K562 (cell line): ENCODE data around the gene SERTAD1. TPM values are rescaled to one million over a fixed set of nuclear protein-coding genes. Genes with fewer than 3 reads are reported as not detected.

Experiments
- BCL6 ChIP-seq: fragments of 250-450 bp; sonication (Bioruptor Pico); IDR thresholded peaks from 2 replicates; pipeline ENCODE4 v1.4.0; 2020
- CBFA2T2 ChIP-seq: fragments of 450-650 bp; conservative IDR thresholded peaks from 2 replicates; pipeline ENCODE4 v1.6.1; 2017; ENCODE audit warnings: mild to moderate bottlenecking
- CHD4 ChIP-seq: fragments of 200-600 bp; sonication (generic); IDR thresholded peaks from 3 replicates; pipeline ENCODE4 v1.6.1; 2012; ENCODE audit warnings: low read depth, mild to moderate bottlenecking, mixed read lengths, low read length, inconsistent platforms; ENCODE audit not compliant: insufficient read depth, insufficient replicate concordance, poor library complexity, severe bottlenecking
- DMBX1 ChIP-seq: fragments of 250-450 bp; sonication (Bioruptor Pico); IDR thresholded peaks from 2 replicates; pipeline ENCODE4 v1.8.0; 2022; ENCODE audit warnings: inconsistent platforms, mild to moderate bottlenecking, moderate library complexity, borderline replicate concordance
- EHMT2 ChIP-seq: fragments of 450-650 bp; IDR thresholded peaks from 2 replicates; pipeline ENCODE4 v1.6.1; 2018; ENCODE audit warnings: antibody characterized with exemption
- EP300 ChIP-seq: IDR thresholded peaks from 2 replicates; pipeline ENCODE4 v1.6.1; 2012; ENCODE audit warnings: low read length, improper control_type of control experiment
- FOXA1 ChIP-seq: fragments of 450-650 bp; IDR thresholded peaks from 2 replicates; pipeline ENCODE4 v1.6.1; 2016; ENCODE audit warnings: mild to moderate bottlenecking, borderline replicate concordance
- MIER1 ChIP-seq: fragments of 450-650 bp; IDR thresholded peaks from 2 replicates; pipeline ENCODE4 v1.6.1; 2016; ENCODE audit warnings: antibody characterized with exemption, mild to moderate bottlenecking, low read depth
- SMARCA4 ChIP-seq: fragments of 450-650 bp; IDR thresholded peaks from 2 replicates; pipeline ENCODE4 v1.6.1; 2016
- SPI1 ChIP-seq: IDR thresholded peaks from 2 replicates; pipeline ENCODE4 v1.6.1; 2011; ENCODE audit warnings: low read depth, low read length, control low read depth, borderline replicate concordance
- SRSF7 ChIP-seq: fragments of 200-400 bp; formaldehyde crosslinking; optimal IDR thresholded peaks from 2 replicates; pipeline ENCODE3; 2017; ENCODE audit warnings: mild to moderate bottlenecking, low read depth, low read length
- STAT5A ChIP-seq: IDR thresholded peaks from 2 replicates; pipeline ENCODE4 v1.6.1; 2012; ENCODE audit warnings: low read length, inconsistent platforms, borderline replicate concordance
- TOE1 ChIP-seq, 2 experiments: fragments of 450-650 bp in 1 of 2; sonication (generic) in 1 of 2; formaldehyde crosslinking in 1 of 2; IDR thresholded peaks; 2 replicates each; pipeline versions ENCODE4 v1.7.1 to v1.8.0; 2016 to 2022; ENCODE audit warnings: borderline replicate concordance in 2 of 2, mild to moderate bottlenecking in 2 of 2, antibody characterized with exemption in 1 of 2, inconsistent platforms in 1 of 2, low read depth in 1 of 2, missing genetic modification reagents in 1 of 2, moderate library complexity in 1 of 2
- XRCC4 ChIP-seq: IDR thresholded peaks from one replicate; pipeline ENCODE4 v1.6.1; 2011; ENCODE audit not compliant: insufficient read depth, insufficient read length; ENCODE audit errors: extremely low read depth
- ZEB2 ChIP-seq: fragments of 450-650 bp; IDR thresholded peaks from 2 replicates; pipeline ENCODE4 v1.6.1; 2016
- ZFPM2 ChIP-seq: fragments of 250-450 bp; sonication (Bioruptor Pico); IDR thresholded peaks from 2 replicates; pipeline ENCODE4 v1.5.1; 2022; ENCODE audit warnings: mild to moderate bottlenecking
- ZNF124 ChIP-seq: sonication (generic); formaldehyde crosslinking; IDR thresholded peaks from 2 replicates; pipeline ENCODE4 v1.8.1; 2022; ENCODE audit warnings: missing genetic modification reagents
- ZNF184 ChIP-seq: sonication (generic); formaldehyde crosslinking; IDR thresholded peaks from 2 replicates; pipeline ENCODE4 v1.5.0; 2020; ENCODE audit warnings: missing genetic modification reagents
- ZNF311 ChIP-seq: fragments of 250-450 bp; sonication (Bioruptor Pico); IDR thresholded peaks from 2 replicates; pipeline ENCODE4 v1.4.0; 2020; ENCODE audit warnings: mild to moderate bottlenecking, moderate library complexity
- ZNF431 ChIP-seq: sonication (generic); formaldehyde crosslinking; IDR thresholded peaks from 2 replicates; pipeline ENCODE4 v1.8.0; 2022; ENCODE audit warnings: mild to moderate bottlenecking, missing genetic modification reagents
- polyA plus RNA-seq, 8 experiments: library from polyadenylated mRNA; depleted of rRNA in 4 of 8; stranded (reverse) in 5 of 8; unstranded in 3 of 8; fragments of >200 nt; fragmentation: Nextera tagmentation in 2 of 8; fragmentation: Illumina TruSeq in 1 of 8; extraction: Ambion mirVana in 2 of 8; extraction: Trizol in 1 of 8; gene quantifications; 2 replicates each; pipeline versions ENCODE4 v1.2.1 to v1.2.3, GENCODE V29; 2011 to 2014; ENCODE audit warnings: inconsistent platforms in 1 of 8, missing spikeins in 1 of 8
- total RNA-seq, 7 experiments: library from RNA; depleted of rRNA in 6 of 7; stranded (reverse); fragments of >200 nt in 6 of 7; fragmentation: Illumina TruSeq in 2 of 7; extraction: Trizol in 2 of 7; gene quantifications; 2 replicates each; pipeline versions ENCODE4 v1.2.1 to v1.2.3, GENCODE V29; 2011 to 2021; ENCODE audit warnings: low replicate concordance in 1 of 7
- TF ChIP-seq, protein P1 (sequence below): fragments of 450-650 bp; IDR thresholded peaks from 2 replicates; pipeline ENCODE4 v1.6.1; 2016; ENCODE audit warnings: missing biosample characterization, missing genetic modification characterization
- TF ChIP-seq, protein P2 (sequence below), 3 experiments: IDR thresholded peaks in 2 of 3; conservative IDR thresholded peaks in 1 of 3; 2 replicates each; pipeline ENCODE4 v1.5.1; 2011 to 2012; ENCODE audit warnings: low read length in 3 of 3, mild to moderate bottlenecking in 3 of 3, control low read depth in 2 of 3, improper control_type of control experiment in 1 of 3, inconsistent platforms in 1 of 3, low read depth in 1 of 3, mixed read lengths in 1 of 3, moderate library complexity in 1 of 3; ENCODE audit not compliant: insufficient read depth in 2 of 3
- TF ChIP-seq, protein P3 (sequence below): IDR thresholded peaks from 2 replicates; pipeline ENCODE4 v1.6.1; 2014; ENCODE audit warnings: antibody characterized with exemption
- TF ChIP-seq, protein P4 (sequence below): fragments of 200-800 bp; sonication (Bioruptor generic); IDR thresholded peaks from 2 replicates; pipeline ENCODE4 v1.6.1; 2017; ENCODE audit warnings: missing genetic modification characterization, missing compliant biosample characterization

SERTAD1 gene
- total and polyA plus RNA-seq, 9 of the 15 experiments (the other 6 are each of a cell fraction or from before 2014, with no cell fraction given) = 0.15 to 8.7 (median 4.9) TPM

DNA sequence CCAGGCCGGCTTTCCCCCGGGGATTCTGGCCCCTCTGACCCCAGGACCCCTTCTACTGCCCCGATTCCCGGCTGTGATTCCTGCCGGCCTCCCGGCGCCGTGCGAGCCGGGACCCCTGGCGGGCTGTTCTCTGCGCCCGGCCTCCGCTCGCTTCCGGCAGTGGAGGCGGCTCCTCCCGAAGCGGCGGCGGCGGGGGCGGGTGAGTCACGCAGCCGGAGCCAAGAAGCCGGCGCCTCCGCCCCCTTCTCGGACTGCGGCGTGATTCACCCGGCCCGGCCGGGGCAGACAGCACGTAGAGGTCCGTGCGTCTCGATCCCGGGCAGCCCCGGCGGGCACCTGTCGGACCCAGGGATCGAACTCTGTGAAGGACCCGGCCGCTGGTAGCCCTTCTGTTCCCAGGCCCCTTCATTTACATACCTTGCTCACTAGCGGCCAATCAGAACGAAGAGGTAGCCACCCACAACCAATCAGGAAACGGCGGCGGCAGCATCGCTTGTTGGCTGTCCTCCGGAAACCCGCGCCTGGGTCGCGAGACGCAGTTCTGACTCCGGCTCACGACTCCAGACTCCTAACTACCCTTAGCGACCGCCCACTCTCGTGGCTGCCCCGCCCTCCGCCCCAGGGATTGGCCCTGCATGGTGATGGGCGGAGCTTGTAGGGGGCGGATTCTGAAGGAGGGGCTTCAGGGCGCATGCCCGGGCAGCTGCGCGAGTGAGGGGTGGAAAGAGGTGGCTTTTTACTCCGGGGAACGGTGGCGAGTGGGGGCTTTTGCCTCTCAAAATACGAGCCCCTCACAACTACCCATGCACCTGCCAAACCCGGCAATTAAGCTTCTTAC, at the start of gene SERTAD1 (continued):
- TF ChIP-seq CHD4 (no peak), TOE1 (IDR thresholded peaks at IDR 0.05; ENCODE audit: borderline replicate concordance) (no peak), TOE1 (CRISPR knock-in tag; IDR thresholded peaks at IDR 0.05; ENCODE audit: borderline replicate concordance, low read depth) (no peak), EHMT2 (no peak), EP300 (no peak), SRSF7 (no peak), STAT5A (no peak), CBFA2T2 (no peak), ZFPM2 (CRISPR knock-in tag) (no peak), MIER1 (no peak), FOXA1 (no peak), SPI1 (no peak), DMBX1 (CRISPR knock-in tag) (no peak), ZEB2 (no peak), XRCC4 (no peak), ZNF311 (CRISPR knock-in tag) (no peak), ZNF431 (CRISPR knock-in tag) (no peak), ZNF184 (CRISPR knock-in tag) (no peak), SMARCA4 (peak; percentile 42; the same call in 1 of the 2 replicates), BCL6 (no peak), ZNF124 (CRISPR knock-in tag) (no peak)
- TF ChIP-seq, protein P1, sequence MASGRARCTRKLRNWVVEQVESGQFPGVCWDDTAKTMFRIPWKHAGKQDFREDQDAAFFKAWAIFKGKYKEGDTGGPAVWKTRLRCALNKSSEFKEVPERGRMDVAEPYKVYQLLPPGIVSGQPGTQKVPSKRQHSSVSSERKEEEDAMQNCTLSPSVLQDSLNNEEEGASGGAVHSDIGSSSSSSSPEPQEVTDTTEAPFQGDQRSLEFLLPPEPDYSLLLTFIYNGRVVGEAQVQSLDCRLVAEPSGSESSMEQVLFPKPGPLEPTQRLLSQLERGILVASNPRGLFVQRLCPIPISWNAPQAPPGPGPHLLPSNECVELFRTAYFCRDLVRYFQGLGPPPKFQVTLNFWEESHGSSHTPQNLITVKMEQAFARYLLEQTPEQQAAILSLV (tag) = no peak
- TF ChIP-seq, protein P2, sequence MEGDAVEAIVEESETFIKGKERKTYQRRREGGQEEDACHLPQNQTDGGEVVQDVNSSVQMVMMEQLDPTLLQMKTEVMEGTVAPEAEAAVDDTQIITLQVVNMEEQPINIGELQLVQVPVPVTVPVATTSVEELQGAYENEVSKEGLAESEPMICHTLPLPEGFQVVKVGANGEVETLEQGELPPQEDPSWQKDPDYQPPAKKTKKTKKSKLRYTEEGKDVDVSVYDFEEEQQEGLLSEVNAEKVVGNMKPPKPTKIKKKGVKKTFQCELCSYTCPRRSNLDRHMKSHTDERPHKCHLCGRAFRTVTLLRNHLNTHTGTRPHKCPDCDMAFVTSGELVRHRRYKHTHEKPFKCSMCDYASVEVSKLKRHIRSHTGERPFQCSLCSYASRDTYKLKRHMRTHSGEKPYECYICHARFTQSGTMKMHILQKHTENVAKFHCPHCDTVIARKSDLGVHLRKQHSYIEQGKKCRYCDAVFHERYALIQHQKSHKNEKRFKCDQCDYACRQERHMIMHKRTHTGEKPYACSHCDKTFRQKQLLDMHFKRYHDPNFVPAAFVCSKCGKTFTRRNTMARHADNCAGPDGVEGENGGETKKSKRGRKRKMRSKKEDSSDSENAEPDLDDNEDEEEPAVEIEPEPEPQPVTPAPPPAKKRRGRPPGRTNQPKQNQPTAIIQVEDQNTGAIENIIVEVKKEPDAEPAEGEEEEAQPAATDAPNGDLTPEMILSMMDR (IDR thresholded peaks at IDR 0.05 in 2 of 3, conservative IDR thresholded peaks at IDR 0.05 in 1 of 3; ENCODE audit: insufficient read depth in 2 of 3, low read depth in 1 of 3, low read length in 3 of 3) = peak; percentile 50 to 65 (median 58); a peak in 5 of 6 replicates
- TF ChIP-seq, protein P3, sequence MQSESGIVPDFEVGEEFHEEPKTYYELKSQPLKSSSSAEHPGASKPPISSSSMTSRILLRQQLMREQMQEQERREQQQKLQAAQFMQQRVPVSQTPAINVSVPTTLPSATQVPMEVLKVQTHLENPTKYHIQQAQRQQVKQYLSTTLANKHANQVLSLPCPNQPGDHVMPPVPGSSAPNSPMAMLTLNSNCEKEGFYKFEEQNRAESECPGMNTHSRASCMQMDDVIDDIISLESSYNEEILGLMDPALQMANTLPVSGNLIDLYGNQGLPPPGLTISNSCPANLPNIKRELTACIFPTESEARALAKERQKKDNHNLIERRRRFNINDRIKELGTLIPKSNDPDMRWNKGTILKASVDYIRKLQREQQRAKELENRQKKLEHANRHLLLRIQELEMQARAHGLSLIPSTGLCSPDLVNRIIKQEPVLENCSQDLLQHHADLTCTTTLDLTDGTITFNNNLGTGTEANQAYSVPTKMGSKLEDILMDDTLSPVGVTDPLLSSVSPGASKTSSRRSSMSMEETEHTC = no peak
- TF ChIP-seq, protein P4, sequence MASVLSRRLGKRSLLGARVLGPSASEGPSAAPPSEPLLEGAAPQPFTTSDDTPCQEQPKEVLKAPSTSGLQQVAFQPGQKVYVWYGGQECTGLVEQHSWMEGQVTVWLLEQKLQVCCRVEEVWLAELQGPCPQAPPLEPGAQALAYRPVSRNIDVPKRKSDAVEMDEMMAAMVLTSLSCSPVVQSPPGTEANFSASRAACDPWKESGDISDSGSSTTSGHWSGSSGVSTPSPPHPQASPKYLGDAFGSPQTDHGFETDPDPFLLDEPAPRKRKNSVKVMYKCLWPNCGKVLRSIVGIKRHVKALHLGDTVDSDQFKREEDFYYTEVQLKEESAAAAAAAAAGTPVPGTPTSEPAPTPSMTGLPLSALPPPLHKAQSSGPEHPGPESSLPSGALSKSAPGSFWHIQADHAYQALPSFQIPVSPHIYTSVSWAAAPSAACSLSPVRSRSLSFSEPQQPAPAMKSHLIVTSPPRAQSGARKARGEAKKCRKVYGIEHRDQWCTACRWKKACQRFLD (CRISPR knock-in tag) = no peak
